NCI-H2196 (cell line): Measurements from ENCODE around the gene N4BP2.
"Not testable (repeated sequence)": the region's sequence is repeated elsewhere in the genome, so short reads cannot be mapped to it uniquely, and the experiment has no call there.

Experiments
- DNase-seq: peaks from one replicate; lab custom pipeline; 2025; ENCODE audit not compliant: unreplicated experiment; lab: John Stamatoyannopoulos, UW

N4BP2 gene

GRCh38 chr4:40086421-40086820, 29.8 kb downstream of the N4BP2 start:
- no peak for DNase-seq

- DNase-seq = no peak
These were observed 31.2 kb downstream of the N4BP2 start for GRCh38 chr4:40087799-40088366.

GRCh38 chr4:40093400-40093799, 36.8 kb downstream of the N4BP2 start:
- DNase-seq = not testable (repeated sequence)

- no peak for DNase-seq
These were observed 42.4 kb downstream of the N4BP2 start for GRCh38 chr4:40099010-40099409.

- DNase-seq = not testable (repeated sequence)
These were observed 50.5 kb downstream of the N4BP2 start for GRCh38 chr4:40107150-40107549.

GRCh38 chr4:40112027-40112792, 55.6 kb downstream of the N4BP2 start:
- no peak for DNase-seq

GRCh38 chr4:40114206-40114605, 57.6 kb downstream of the N4BP2 start:
- DNase-seq = no peak

- DNase-seq = no peak
These were observed 62.2 kb downstream of the N4BP2 start for GRCh38 chr4:40118861-40119260.

GRCh38 chr4:40119344-40119743, 62.7 kb downstream of the N4BP2 start:
- no peak for DNase-seq

GRCh38 chr4:40121515-40121914, 64.9 kb downstream of the N4BP2 start:
- DNase-seq = no peak

- no peak for DNase-seq
These were observed 66.3 kb downstream of the N4BP2 start for GRCh38 chr4:40122941-40123340.

- DNase-seq = no peak
These were observed 68.0 kb downstream of the N4BP2 start for GRCh38 chr4:40124690-40125089.

GRCh38 chr4:40130401-40131036, 73.9 kb downstream of the N4BP2 start:
- no peak for DNase-seq

GRCh38 chr4:40132816-40133215, 76.2 kb downstream of the N4BP2 start:
- no peak for DNase-seq

- DNase-seq = no peak
These were observed 77.7 kb downstream of the N4BP2 start for GRCh38 chr4:40134206-40134917.

- not testable (repeated sequence) for DNase-seq
These were observed 79.6 kb downstream of the N4BP2 start for GRCh38 chr4:40136202-40136601.

GRCh38 chr4:40140196-40140595, 83.5 kb downstream of the N4BP2 start:
- DNase-seq = no peak

- DNase-seq = not testable (repeated sequence)
These were observed 83.9 kb downstream of the N4BP2 start for GRCh38 chr4:40140597-40140996.

GRCh38 chr4:40143926-40144508, 87.4 kb downstream of the N4BP2 start:
- no peak for DNase-seq

- no peak for DNase-seq
These were observed 88.1 kb downstream of the N4BP2 start for GRCh38 chr4:40144716-40145115.

GRCh38 chr4:40147490-40147889, 90.8 kb downstream of the N4BP2 start:
- DNase-seq = not testable (repeated sequence)
